ENCODE results near the gene TMEM134. TPM values are rescaled to one million over a fixed set of nuclear protein-coding genes. Genes with fewer than 3 reads are reported as not detected.

The TMEM134 gene
- polyA plus RNA-seq (2011; rRNA removed) (18.1 and 18.8 TPM in 2 replicates), polyA plus RNA-seq (2017; fragmentation: RNase III; extraction: RNeasy Plus Mini Kit Qiagen cat#74134 plus additional on column Dnase treatment) (18.0 to 20.6 TPM (median 18.9 TPM) in 3 replicates), polyA minus RNA-seq (2011; rRNA and poly(A)+ RNA removed) (5.1 and 6.6 TPM in 2 replicates)
- 53.7 and 68.8 TPM in 2 replicates for polyA plus RNA-seq (2012; cell fraction: cytosol; rRNA removed)
- 69.2 and 78.1 TPM in 2 replicates for polyA plus RNA-seq (2012; cell fraction: nucleus; rRNA removed)

DNA sequence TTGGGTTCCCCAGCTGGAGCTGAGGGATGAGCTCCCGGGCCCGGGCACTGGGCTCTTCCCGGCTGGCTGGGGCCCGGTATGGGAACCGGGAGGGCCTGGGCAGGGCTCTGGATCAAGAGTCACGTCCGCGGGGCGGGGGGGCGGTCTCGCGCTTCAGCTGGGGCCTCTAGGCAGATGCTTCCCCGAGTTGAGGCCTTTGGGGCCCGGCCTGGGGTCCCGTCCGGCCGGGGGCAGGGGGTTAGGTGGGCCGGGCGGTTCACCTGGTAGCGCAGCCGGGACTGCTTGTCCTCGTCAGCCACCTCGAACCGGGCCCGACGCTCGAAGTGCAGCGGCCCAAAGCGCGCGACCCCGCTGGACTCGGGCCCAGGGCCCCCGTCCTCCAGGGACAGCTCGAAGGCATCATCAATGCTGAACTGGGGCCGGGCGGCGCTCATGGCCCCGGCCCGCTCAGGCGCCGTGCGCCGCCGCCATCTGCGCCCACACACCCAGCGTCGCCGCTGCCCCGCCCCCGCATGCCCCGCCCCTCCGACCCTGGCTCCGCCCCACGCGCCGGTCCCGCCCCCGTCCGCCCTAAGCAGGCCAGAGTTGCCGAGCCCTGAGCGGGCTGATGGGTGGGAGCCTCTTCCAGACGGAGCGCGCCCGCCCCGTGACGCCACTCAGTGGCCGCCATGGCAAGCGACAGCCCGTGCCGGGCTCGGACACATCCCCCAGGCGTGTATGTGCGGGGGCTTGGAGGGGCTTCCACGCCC, at the start of gene TMEM134:
TMEM134 (minus strand) TSS at position 493 of the 749 bp plus-strand sequence; CDS start at position 434, 59 bp downstream.
- DNase-seq (ENCODE audit: low read depth in 1 of 2, low spot score in 1 of 2): peak; percentile 81 to 94
- Histone ChIP-seq H3K27ac (peak within 1 kb of the TSS; percentile 83 to 97), H3K4me1 (peaks cover 30% of the 10 kb centered on the region), H3K4me3 (peak within 1 kb of the TSS; percentile 67), H3K4me2 (peak within 1 kb of the TSS; percentile 82), H3K9me3 (no peaks in the 10 kb centered on the region)
- 0% methylated on average over 13 of the region's 76 CpGs for WGBS (ENCODE audit: missing lambda C conversion rate)
- TF ChIP-seq CBX2 (IDR thresholded peaks at IDR 0.05; ENCODE audit: borderline replicate concordance, low read depth): no peak
- TF ChIP-seq RFX5 (IDR thresholded peaks at IDR 0.05): no peak
- TF ChIP-seq ZFP36 (IDR thresholded peaks at IDR 0.05; ENCODE audit: borderline replicate concordance, partially characterized antibody): no peak
- peak; percentile 84 for TF ChIP-seq SMC3 (IDR thresholded peaks at IDR 0.05)
- TF ChIP-seq, protein P1, sequence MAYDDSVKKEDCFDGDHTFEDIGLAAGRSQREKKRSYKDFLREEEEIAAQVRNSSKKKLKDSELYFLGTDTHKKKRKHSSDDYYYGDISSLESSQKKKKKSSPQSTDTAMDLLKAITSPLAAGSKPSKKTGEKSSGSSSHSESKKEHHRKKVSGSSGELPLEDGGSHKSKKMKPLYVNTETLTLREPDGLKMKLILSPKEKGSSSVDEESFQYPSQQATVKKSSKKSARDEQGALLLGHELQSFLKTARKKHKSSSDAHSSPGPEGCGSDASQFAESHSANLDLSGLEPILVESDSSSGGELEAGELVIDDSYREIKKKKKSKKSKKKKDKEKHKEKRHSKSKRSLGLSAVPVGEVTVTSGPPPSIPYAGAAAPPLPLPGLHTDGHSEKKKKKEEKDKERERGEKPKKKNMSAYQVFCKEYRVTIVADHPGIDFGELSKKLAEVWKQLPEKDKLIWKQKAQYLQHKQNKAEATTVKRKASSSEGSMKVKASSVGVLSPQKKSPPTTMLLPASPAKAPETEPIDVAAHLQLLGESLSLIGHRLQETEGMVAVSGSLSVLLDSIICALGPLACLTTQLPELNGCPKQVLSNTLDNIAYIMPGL (CRISPR knock-in tag; IDR thresholded peaks at IDR 0.05; ENCODE audit: borderline replicate concordance): no peak
- TF ChIP-seq CTCF (IDR thresholded peaks at IDR 0.05): peak; percentile 53
- TF ChIP-seq MYC (IDR thresholded peaks at IDR 0.05; ENCODE audit: borderline replicate concordance, low read length): peak; percentile 71; the same call in 1 of the 2 replicates
- no peak for TF ChIP-seq NPAS2 (CRISPR knock-in tag; IDR thresholded peaks at IDR 0.05; ENCODE audit: borderline replicate concordance)
- TF ChIP-seq, protein P2, sequence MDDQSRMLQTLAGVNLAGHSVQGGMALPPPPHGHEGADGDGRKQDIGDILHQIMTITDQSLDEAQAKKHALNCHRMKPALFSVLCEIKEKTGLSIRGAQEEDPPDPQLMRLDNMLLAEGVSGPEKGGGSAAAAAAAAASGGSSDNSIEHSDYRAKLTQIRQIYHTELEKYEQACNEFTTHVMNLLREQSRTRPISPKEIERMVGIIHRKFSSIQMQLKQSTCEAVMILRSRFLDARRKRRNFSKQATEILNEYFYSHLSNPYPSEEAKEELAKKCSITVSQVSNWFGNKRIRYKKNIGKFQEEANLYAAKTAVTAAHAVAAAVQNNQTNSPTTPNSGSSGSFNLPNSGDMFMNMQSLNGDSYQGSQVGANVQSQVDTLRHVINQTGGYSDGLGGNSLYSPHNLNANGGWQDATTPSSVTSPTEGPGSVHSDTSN (IDR thresholded peaks at IDR 0.05): peak; percentile 56; the same call in 1 of the 2 replicates
- TF ChIP-seq, protein P3, sequence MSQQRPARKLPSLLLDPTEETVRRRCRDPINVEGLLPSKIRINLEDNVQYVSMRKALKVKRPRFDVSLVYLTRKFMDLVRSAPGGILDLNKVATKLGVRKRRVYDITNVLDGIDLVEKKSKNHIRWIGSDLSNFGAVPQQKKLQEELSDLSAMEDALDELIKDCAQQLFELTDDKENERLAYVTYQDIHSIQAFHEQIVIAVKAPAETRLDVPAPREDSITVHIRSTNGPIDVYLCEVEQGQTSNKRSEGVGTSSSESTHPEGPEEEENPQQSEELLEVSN (IDR thresholded peaks at IDR 0.05; ENCODE audit: borderline replicate concordance, low read depth): 0 out of 2 replicates have a peak, but pooled peaks have one; percentile 25
- TF ChIP-seq, protein P4, sequence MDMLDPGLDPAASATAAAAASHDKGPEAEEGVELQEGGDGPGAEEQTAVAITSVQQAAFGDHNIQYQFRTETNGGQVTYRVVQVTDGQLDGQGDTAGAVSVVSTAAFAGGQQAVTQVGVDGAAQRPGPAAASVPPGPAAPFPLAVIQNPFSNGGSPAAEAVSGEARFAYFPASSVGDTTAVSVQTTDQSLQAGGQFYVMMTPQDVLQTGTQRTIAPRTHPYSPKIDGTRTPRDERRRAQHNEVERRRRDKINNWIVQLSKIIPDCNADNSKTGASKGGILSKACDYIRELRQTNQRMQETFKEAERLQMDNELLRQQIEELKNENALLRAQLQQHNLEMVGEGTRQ (IDR thresholded peaks at IDR 0.05): no peak
- peak; percentile 73 for TF ChIP-seq POLR2A (IDR thresholded peaks at IDR 0.05; ENCODE audit: low read length)
- TF ChIP-seq JUN (IDR thresholded peaks at IDR 0.05): peak; percentile 67 to 94; a peak in 4 of 5 replicates
- peak; percentile 54 to 74 for TF ChIP-seq RAD21 (conservative IDR thresholded peaks at IDR 0.05 in 1 of 2, IDR thresholded peaks at IDR 0.05 in 1 of 2)
- TF ChIP-seq NR3C1 (IDR thresholded peaks at IDR 0.05): no peak
- TF ChIP-seq JUNB (IDR thresholded peaks at IDR 0.05): no peak
- TF ChIP-seq MAZ (IDR thresholded peaks at IDR 0.05; ENCODE audit: borderline replicate concordance, low read depth, low read length): no peak; the same call in 1 of the 2 replicates
- TF ChIP-seq HEYL (CRISPR knock-in tag; IDR thresholded peaks at IDR 0.05): no peak
- no peak for TF ChIP-seq POLR2AphosphoS2 (conservative IDR thresholded peaks at IDR 0.05; ENCODE audit: low read length)
- no peak for TF ChIP-seq EHF (CRISPR knock-in tag; IDR thresholded peaks at IDR 0.05)
- TF ChIP-seq PHF8 (IDR thresholded peaks at IDR 0.05; ENCODE audit: borderline replicate concordance, low read depth): 0 out of 2 replicates have a peak, but pooled peaks have one; percentile 22
- TF ChIP-seq, protein P5, sequence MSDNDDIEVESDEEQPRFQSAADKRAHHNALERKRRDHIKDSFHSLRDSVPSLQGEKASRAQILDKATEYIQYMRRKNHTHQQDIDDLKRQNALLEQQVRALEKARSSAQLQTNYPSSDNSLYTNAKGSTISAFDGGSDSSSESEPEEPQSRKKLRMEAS (IDR thresholded peaks at IDR 0.05): peak; percentile 74
- TF ChIP-seq BCL3 (IDR thresholded peaks at IDR 0.05): peak; percentile 80; the same call in 2 of the 3 replicates
- TF ChIP-seq FOXS1 (CRISPR knock-in tag; IDR thresholded peaks at IDR 0.05): no peak
- CTCF ChIA-PET: interaction anchor here (0.6 to 5.4 kb wide), 23 partner anchors 8 to 396 kb away, joined by 3 to 22 read pairs (median 4); partner anchors contain the start of genes CABP4, GPR152 and PPP1CA
- POLR2A ChIA-PET: interaction anchor here (0.6 to 1.9 kb wide), 4 partner anchors 26 to 67 kb away, joined by 3 to 14 read pairs (median 4); partner anchors contain the start of genes CORO1B and PPP1CA
- peak; percentile 75 to 78 for ATAC-seq
- FAIRE-seq: no peak

Measured in A549 (cell line).